HFFc6 (cell line): Measurements from ENCODE around the gene TBL3. TPM values are rescaled to one million over a fixed set of nuclear protein-coding genes. Genes with fewer than 3 reads are reported as not detected.
"Not testable (repeated sequence)": the region's sequence is repeated elsewhere in the genome, so short reads cannot be mapped to it uniquely, and the experiment has no call there.

Experiments
- DNase-seq: peaks from one replicate; pipeline ENCODE4 v3.0.0-alpha.2; 2018
- H3K27ac Mint-ChIP-seq: 2 replicates; pipeline ENCODE4 v1.8.0; 2020; ENCODE audit warnings: mild to moderate bottlenecking, mixed read lengths
- H3K27me3 Mint-ChIP-seq: 2 replicates; pipeline ENCODE4 v1.8.0; 2021; ENCODE audit warnings: mild to moderate bottlenecking, moderate library complexity, mixed read lengths; ENCODE audit not compliant: insufficient read depth
- H3K36me3 Mint-ChIP-seq: 2 replicates; pipeline ENCODE4 v1.8.0; 2021; ENCODE audit warnings: low read depth, mixed read lengths
- H3K4me1 Mint-ChIP-seq: 2 replicates; pipeline ENCODE4 v1.8.0; 2020; ENCODE audit warnings: low read depth, mixed read lengths
- H3K4me3 Mint-ChIP-seq: 2 replicates; pipeline ENCODE4 v1.8.0; 2020; ENCODE audit warnings: mild to moderate bottlenecking, moderate library complexity, mixed read lengths
- H3K9me3 Mint-ChIP-seq: 2 replicates; pipeline ENCODE4 v1.8.0; 2020; ENCODE audit warnings: mild to moderate bottlenecking, mixed read lengths
- CTCF ChIP-seq: fragments of 200-600 bp; sonication (generic); IDR thresholded peaks from 2 replicates; pipeline ENCODE4 v1.5.0; 2021; ENCODE audit warnings: antibody characterized with exemption, mild to moderate bottlenecking
- total RNA-seq, 6 experiments: library from RNA; stranded (reverse); fragmentation: NEBNext Ultra II Directional; extraction: Animal tissue kit (Norgen Biotek cat#: 25700); gene quantifications; 2 replicates in 1 of 6; 3 replicates in 5 of 6; pipeline ENCODE4 v1.2.3, GENCODE V29; 2021

The TBL3 gene
- total RNA-seq, 6 experiments from 2014 or later = 42.4 to 47.3 (median 44.1) TPM

- Mint-ChIP-seq H3K36me3 (no peaks in the 10 kb centered on the region), H3K27me3 (peaks cover 10% of the 10 kb centered on the region), H3K4me3 (no peak overlapping the region), H3K4me1 (no peaks in the 10 kb centered on the region), H3K9me3 (no peaks in the 10 kb centered on the region), H3K27ac (no peak overlapping the region)
- TF ChIP-seq CTCF = no peak
- DNase-seq = no peak
Observed at GRCh38 chr16:1950559-1950958, 21.3 kb upstream of the TBL3 start.

GRCh38 chr16:1953734-1954133 lies 18.1 kb upstream of the TBL3 start:
- peaks cover 21% of the 10 kb centered on the region for H3K27me3 Mint-ChIP-seq
- H3K4me3 Mint-ChIP-seq = no peak overlapping the region
- TF ChIP-seq CTCF = no peak
- DNase-seq = no peak
- no peaks in the 10 kb centered on the region for H3K9me3 Mint-ChIP-seq
- H3K27ac Mint-ChIP-seq = no peak overlapping the region
- H3K36me3 Mint-ChIP-seq = no peaks in the 10 kb centered on the region
- H3K4me1 Mint-ChIP-seq = no peaks in the 10 kb centered on the region

- peaks cover 20% of the 10 kb centered on the region for H3K4me1 Mint-ChIP-seq
- DNase-seq, H3K4me3 Mint-ChIP-seq, H3K27ac Mint-ChIP-seq: not testable (repeated sequence)
- H3K9me3 Mint-ChIP-seq = peaks cover 13% of the 10 kb centered on the region
- H3K36me3 Mint-ChIP-seq = peaks cover 26% of the 10 kb centered on the region
- peaks cover 37% of the 10 kb centered on the region for H3K27me3 Mint-ChIP-seq
Observed at GRCh38 chr16:1957434-1958142, 14.3 kb upstream of the TBL3 start.

- not testable (repeated sequence) for H3K4me3 Mint-ChIP-seq, DNase-seq, H3K27ac Mint-ChIP-seq
- peaks cover 37% of the 10 kb centered on the region for H3K27me3 Mint-ChIP-seq
- peaks cover 24% of the 10 kb centered on the region for H3K4me1 Mint-ChIP-seq
- H3K36me3 Mint-ChIP-seq = peaks cover 31% of the 10 kb centered on the region
- peaks cover 16% of the 10 kb centered on the region for H3K9me3 Mint-ChIP-seq
Observed at GRCh38 chr16:1958143-1958491, 13.7 kb upstream of the TBL3 start.

GRCh38 chr16:1958715-1959268 lies 13.1 kb upstream of the TBL3 start:
- DNase-seq = no peak
- H3K27ac Mint-ChIP-seq = peak overlapping the region; percentile 90

GRCh38 chr16:1959269-1960039 lies 12.4 kb upstream of the TBL3 start, which contains the start of gene NDUFB10:
Gene NDUFB10 (plus strand): TSS chr16:1959538. CDS start chr16:1959625, 87 bp downstream.
- Mint-ChIP-seq H3K27me3 (peaks cover 47% of the 10 kb centered on the region), H3K27ac (peak within 1 kb of the TSS; percentile 90), H3K4me1 (peaks cover 33% of the 10 kb centered on the region), H3K36me3 (peaks cover 42% of the 10 kb centered on the region), H3K9me3 (peaks cover 28% of the 10 kb centered on the region), H3K4me3 (peak within 1 kb of the TSS; percentile 94)
- TF ChIP-seq CTCF = peak; percentile 84
- DNase-seq = peak; percentile 87

More at GRCh38 chr16:1958715-1959268, 13.1 kb upstream of the TBL3 start:
- H3K9me3 Mint-ChIP-seq = peaks cover 23% of the 10 kb centered on the region
- peaks cover 38% of the 10 kb centered on the region for H3K36me3 Mint-ChIP-seq
- H3K4me1 Mint-ChIP-seq = peaks cover 30% of the 10 kb centered on the region
- peaks cover 42% of the 10 kb centered on the region for H3K27me3 Mint-ChIP-seq
- H3K4me3 Mint-ChIP-seq = peak overlapping the region; percentile 94
- TF ChIP-seq CTCF = no peak
